ENCODE measurements around the gene SLC10A2.

DNA sequence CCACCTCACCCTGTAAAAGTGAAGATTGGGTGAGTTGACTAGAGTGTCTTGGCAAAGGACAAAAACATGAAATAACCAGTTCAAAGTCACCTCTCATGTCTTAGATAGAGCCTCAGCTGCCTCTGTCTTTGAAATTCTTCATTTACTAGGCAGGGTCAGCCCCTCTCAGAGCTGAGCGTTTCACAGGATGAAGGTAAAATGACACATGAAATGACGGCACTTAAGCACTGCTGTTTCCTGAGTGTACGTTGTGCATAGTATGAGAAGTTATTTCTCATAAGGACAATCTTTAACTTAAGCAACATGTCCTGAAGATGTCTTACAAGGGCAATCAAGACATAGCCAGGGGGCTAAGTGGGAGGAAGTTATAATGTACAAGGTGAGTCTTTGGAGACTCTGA is 32.3 kb upstream of the SLC10A2 start:
- TF ChIP-seq EZH2phosphoT487 (conservative IDR thresholded peaks at IDR 0.05; ENCODE audit: low read length) = no peak
- TF ChIP-seq, protein P1, sequence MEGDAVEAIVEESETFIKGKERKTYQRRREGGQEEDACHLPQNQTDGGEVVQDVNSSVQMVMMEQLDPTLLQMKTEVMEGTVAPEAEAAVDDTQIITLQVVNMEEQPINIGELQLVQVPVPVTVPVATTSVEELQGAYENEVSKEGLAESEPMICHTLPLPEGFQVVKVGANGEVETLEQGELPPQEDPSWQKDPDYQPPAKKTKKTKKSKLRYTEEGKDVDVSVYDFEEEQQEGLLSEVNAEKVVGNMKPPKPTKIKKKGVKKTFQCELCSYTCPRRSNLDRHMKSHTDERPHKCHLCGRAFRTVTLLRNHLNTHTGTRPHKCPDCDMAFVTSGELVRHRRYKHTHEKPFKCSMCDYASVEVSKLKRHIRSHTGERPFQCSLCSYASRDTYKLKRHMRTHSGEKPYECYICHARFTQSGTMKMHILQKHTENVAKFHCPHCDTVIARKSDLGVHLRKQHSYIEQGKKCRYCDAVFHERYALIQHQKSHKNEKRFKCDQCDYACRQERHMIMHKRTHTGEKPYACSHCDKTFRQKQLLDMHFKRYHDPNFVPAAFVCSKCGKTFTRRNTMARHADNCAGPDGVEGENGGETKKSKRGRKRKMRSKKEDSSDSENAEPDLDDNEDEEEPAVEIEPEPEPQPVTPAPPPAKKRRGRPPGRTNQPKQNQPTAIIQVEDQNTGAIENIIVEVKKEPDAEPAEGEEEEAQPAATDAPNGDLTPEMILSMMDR (IDR thresholded peaks at IDR 0.05; ENCODE audit: insufficient read depth, low read length, poor library complexity, severe bottlenecking) = no peak

All from SU-DHL-6 (cell line).